DOHH2 (cell line): ENCODE results near the gene PMIS2.

Experiments used
- CTCF ChIP-seq: fragments of 200-600 bp; sonication (generic); IDR thresholded peaks from one replicate; pipeline ENCODE4 v1.5.1; 2014; ENCODE audit warnings: antibody characterized with exemption, mild to moderate bottlenecking, low read depth, low read length; ENCODE audit not compliant: poor library complexity, severe bottlenecking
- EZH2phosphoT487 ChIP-seq: fragments of 200-600 bp; sonication (generic); IDR thresholded peaks from 2 replicates; pipeline ENCODE4 v1.6.1; 2017; ENCODE audit warnings: borderline replicate concordance, mild to moderate bottlenecking, antibody characterized with exemption, low read length, moderate library complexity, mixed read lengths

GRCh38 chr19:35559281-35559659, 26.7 kb upstream of the PMIS2 start:
- TF ChIP-seq CTCF (no peak), EZH2phosphoT487 (no peak)
